ENCODE measurements around the gene CLASP1. TPM values are rescaled to one million over a fixed set of nuclear protein-coding genes. Genes with fewer than 3 reads are reported as not detected.

CLASP1 gene
- total RNA-seq, 1 donor from 2014 or later: 60.1 TPM

- Histone ChIP-seq H3K4me1 (peaks cover 64% of the 10 kb centered on the region), H3K36me3 (no peaks in the 10 kb centered on the region), H3K4me3 (no peak overlapping the region), H3K9me3 (replicated peaks) (no peaks in the 10 kb centered on the region), H3K27ac (replicated peaks) (no peak overlapping the region), H3K27me3 (ENCODE audit: low read depth) (no peaks in the 10 kb centered on the region)
- no peak for TF ChIP-seq CTCF (IDR thresholded peaks at IDR 0.05; ENCODE audit: borderline replicate concordance)
- DNase-seq: no peak
- intact Hi-C loops (cut with micrococcal nuclease): no loop called here
Observed at GRCh38 chr2:121575800-121576199, 73.5 kb downstream of the CLASP1 start.

- Histone ChIP-seq H3K27ac (replicated peaks) (peak overlapping the region; percentile 16), H3K9me3 (replicated peaks) (no peaks in the 10 kb centered on the region), H3K4me3 (no peak overlapping the region), H3K4me1 (peaks cover 65% of the 10 kb centered on the region), H3K27me3 (ENCODE audit: low read depth) (no peaks in the 10 kb centered on the region), H3K36me3 (no peaks in the 10 kb centered on the region)
- TF ChIP-seq CTCF (IDR thresholded peaks at IDR 0.05; ENCODE audit: borderline replicate concordance): no peak
- no peak for DNase-seq
- intact Hi-C loops (cut with micrococcal nuclease): no loop called here
Observed at GRCh38 chr2:121570667-121571055, 78.6 kb downstream of the CLASP1 start.

GRCh38 chr2:121570036-121570666, 79.1 kb downstream of the CLASP1 start:
- H3K4me1 ChIP-seq: peaks cover 70% of the 10 kb centered on the region
- intact Hi-C loops (cut with micrococcal nuclease): no loop called here
- H3K9me3 ChIP-seq (replicated peaks): no peaks in the 10 kb centered on the region
- H3K27ac ChIP-seq (replicated peaks): peak overlapping the region; percentile 16
- no peak for TF ChIP-seq CTCF (IDR thresholded peaks at IDR 0.05; ENCODE audit: borderline replicate concordance)
- no peak overlapping the region for H3K4me3 ChIP-seq
- DNase-seq: no peak
- H3K27me3 ChIP-seq (ENCODE audit: low read depth): no peaks in the 10 kb centered on the region
- H3K36me3 ChIP-seq: no peaks in the 10 kb centered on the region

- Histone ChIP-seq H3K9me3 (replicated peaks) (no peaks in the 10 kb centered on the region), H3K27me3 (ENCODE audit: low read depth) (no peaks in the 10 kb centered on the region), H3K27ac (replicated peaks) (no peak overlapping the region), H3K4me1 (peaks cover 82% of the 10 kb centered on the region), H3K4me3 (no peak overlapping the region), H3K36me3 (no peaks in the 10 kb centered on the region)
- DNase-seq: no peak
- TF ChIP-seq CTCF (IDR thresholded peaks at IDR 0.05; ENCODE audit: borderline replicate concordance): no peak
- intact Hi-C loops (cut with micrococcal nuclease): no loop called here
Observed at GRCh38 chr2:121567957-121568409, 81.3 kb downstream of the CLASP1 start.

GRCh38 chr2:121567452-121567851, 81.8 kb downstream of the CLASP1 start:
- Histone ChIP-seq H3K9me3 (replicated peaks) (no peaks in the 10 kb centered on the region), H3K4me1 (peaks cover 87% of the 10 kb centered on the region), H3K27ac (replicated peaks) (peak overlapping the region; percentile 81), H3K4me3 (no peak overlapping the region), H3K27me3 (ENCODE audit: low read depth) (no peaks in the 10 kb centered on the region), H3K36me3 (no peaks in the 10 kb centered on the region)
- DNase-seq: no peak
- intact Hi-C loops (cut with micrococcal nuclease): no loop called here
- TF ChIP-seq CTCF (IDR thresholded peaks at IDR 0.05; ENCODE audit: borderline replicate concordance): no peak

Data from left ventricle myocardium inferior (tissue), 1 donor.